OCI-LY1 (cell line): ENCODE measurements around the gene AFTPH.

ENCODE experiments used
- H2AFZ ChIP-seq: fragments of 200-600 bp; sonication (generic), shearing (Covaris generic); 2 replicates; pipeline ENCODE4 v1.6.0; 2014; ENCODE audit warnings: antibody characterized with exemption, mild to moderate bottlenecking, low read length
- H3F3A ChIP-seq: fragments of 200-600 bp; sonication (generic), shearing (Covaris generic); 2 replicates; pipeline ENCODE4 v1.6.0; 2014; ENCODE audit warnings: mild to moderate bottlenecking, antibody characterized with exemption, low read length, moderate library complexity; ENCODE audit not compliant: insufficient read depth
- H3K27ac ChIP-seq: fragments of 200-600 bp; sonication (generic); 2 replicates; pipeline ENCODE4 v1.5.1; 2014; ENCODE audit warnings: low read length, mixed run types, mild to moderate bottlenecking, low read depth; ENCODE audit not compliant: poor library complexity, severe bottlenecking
- H3K27me3 ChIP-seq: fragments of 200-600 bp; sonication (generic); 2 replicates; pipeline ENCODE4 v1.6.0; 2014; ENCODE audit warnings: antibody characterized with exemption, mild to moderate bottlenecking, low read length, moderate library complexity; ENCODE audit not compliant: insufficient read depth
- H3K36me3 ChIP-seq: fragments of 200-600 bp; sonication (generic); 2 replicates; pipeline ENCODE4 v1.6.1; 2014; ENCODE audit warnings: mild to moderate bottlenecking, antibody characterized with exemption, low read length, moderate library complexity, mixed read lengths; ENCODE audit not compliant: insufficient read depth
- H3K4me1 ChIP-seq: fragments of 200-600 bp; sonication (generic); 2 replicates; pipeline ENCODE4 v1.5.1; 2014; ENCODE audit warnings: mild to moderate bottlenecking, low read length, moderate library complexity; ENCODE audit not compliant: insufficient read depth, severe bottlenecking
- H3K4me2 ChIP-seq: fragments of 200-600 bp; sonication (generic), shearing (Covaris generic); 2 replicates; pipeline ENCODE4 v1.6.1; 2014; ENCODE audit warnings: low read length
- H3K4me3 ChIP-seq: fragments of 200-600 bp; sonication (generic); 2 replicates; pipeline ENCODE4 v1.5.1; 2014; ENCODE audit warnings: low read length, low read depth, mild to moderate bottlenecking, mixed read lengths; ENCODE audit not compliant: poor library complexity, severe bottlenecking
- H3K79me2 ChIP-seq: fragments of 200-600 bp; shearing (Covaris generic); 2 replicates; pipeline ENCODE4 v1.6.1; 2016; ENCODE audit warnings: mixed run types, low read length, mixed read lengths; ENCODE audit not compliant: insufficient read depth
- H3K9ac ChIP-seq: fragments of 200-600 bp; sonication (generic), shearing (Covaris generic); 2 replicates; pipeline ENCODE4 v1.6.1; 2014; ENCODE audit warnings: mild to moderate bottlenecking, low read length, mixed read lengths
- H3K9me2 ChIP-seq: fragments of 200-600 bp; sonication (generic), shearing (Covaris generic); 2 replicates; pipeline ENCODE4 v1.6.1; 2014; ENCODE audit warnings: low read depth, mild to moderate bottlenecking, low read length, mixed read lengths
- H3K9me3 ChIP-seq: fragments of 200-600 bp; shearing (Covaris generic); 2 replicates; pipeline ENCODE4 v1.6.1; 2014; ENCODE audit warnings: low read length, mixed read lengths
- H4K20me1 ChIP-seq: fragments of 200-600 bp; sonication (generic), shearing (Covaris generic); 2 replicates; pipeline ENCODE4 v1.6.0; 2016; ENCODE audit warnings: mild to moderate bottlenecking, low read length; ENCODE audit not compliant: insufficient read depth
- CTCF ChIP-seq: fragments of 200-600 bp; sonication (generic), shearing (Covaris generic); IDR thresholded peaks from 2 replicates; pipeline ENCODE4 v1.5.1; 2017; ENCODE audit warnings: mild to moderate bottlenecking, antibody characterized with exemption, low read length, moderate library complexity, mixed read lengths
- EZH2 ChIP-seq: fragments of 200-600 bp; sonication (generic), shearing (Covaris generic); IDR thresholded peaks from 2 replicates; pipeline ENCODE4 v1.8.0; 2017; ENCODE audit warnings: borderline replicate concordance, mixed run types, mild to moderate bottlenecking, antibody characterized with exemption, low read length, moderate library complexity, mixed read lengths

The AFTPH gene

GRCh38 chr2:64591188-64591587, 67.1 kb downstream of the AFTPH start:
- H3K9me3 ChIP-seq: no peaks in the 10 kb centered on the region
- H3K4me2 ChIP-seq: no peak overlapping the region
- no peaks in the 10 kb centered on the region for H3F3A ChIP-seq
- no peaks in the 10 kb centered on the region for H3K27me3 ChIP-seq
- H3K79me2 ChIP-seq: no peaks in the 10 kb centered on the region
- no peaks in the 10 kb centered on the region for H3K9me2 ChIP-seq
- H4K20me1 ChIP-seq: no peaks in the 10 kb centered on the region
- H2AFZ ChIP-seq: no peak overlapping the region
- peaks cover 62% of the 10 kb centered on the region for H3K36me3 ChIP-seq
- H3K27ac ChIP-seq: no peak overlapping the region
- H3K9ac ChIP-seq: no peak overlapping the region
- H3K4me1 ChIP-seq: no peaks in the 10 kb centered on the region
- no peak overlapping the region for H3K4me3 ChIP-seq
- TF ChIP-seq CTCF (no peak), EZH2 (no peak)

DNA sequence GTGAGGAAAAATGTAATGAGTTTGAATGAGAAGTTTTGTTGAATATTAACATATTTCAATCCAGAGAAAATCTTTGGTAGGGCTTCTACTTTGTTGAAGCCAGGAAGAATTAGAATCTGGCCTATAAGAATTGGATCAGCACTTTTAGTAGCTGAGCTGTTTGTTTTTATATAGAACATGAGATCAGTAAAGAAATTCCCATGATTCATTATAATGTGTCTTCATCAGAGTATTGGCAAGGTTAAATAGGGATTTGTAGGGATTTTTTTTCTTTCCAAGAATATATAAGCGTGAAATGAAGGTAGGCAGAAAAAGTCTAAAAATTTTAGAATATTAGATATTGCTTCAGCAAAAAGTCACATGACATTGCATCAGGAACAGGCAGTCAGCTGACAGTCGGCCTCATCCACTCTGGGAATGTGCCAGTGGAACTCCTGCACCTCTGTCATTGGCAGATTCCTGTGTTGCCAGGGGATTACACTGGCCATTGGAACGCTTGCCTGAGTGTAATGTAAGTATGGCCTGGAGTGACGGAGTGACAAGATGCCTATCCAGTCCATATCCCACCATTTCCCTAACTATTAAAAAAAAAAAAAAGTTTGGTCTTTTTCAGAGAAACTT, 69.0 kb downstream of the AFTPH start:
- H3K27ac ChIP-seq: no peak overlapping the region
- H4K20me1 ChIP-seq: no peaks in the 10 kb centered on the region
- H3K4me2 ChIP-seq: no peak overlapping the region
- H3F3A ChIP-seq: no peaks in the 10 kb centered on the region
- H3K27me3 ChIP-seq: no peaks in the 10 kb centered on the region
- no peaks in the 10 kb centered on the region for H3K9me3 ChIP-seq
- no peaks in the 10 kb centered on the region for H3K79me2 ChIP-seq
- no peak overlapping the region for H3K4me3 ChIP-seq
- no peaks in the 10 kb centered on the region for H3K9me2 ChIP-seq
- no peak for TF ChIP-seq EZH2
- no peak for TF ChIP-seq CTCF
- H2AFZ ChIP-seq: no peak overlapping the region
- peaks cover 50% of the 10 kb centered on the region for H3K36me3 ChIP-seq
- no peaks in the 10 kb centered on the region for H3K4me1 ChIP-seq
- H3K9ac ChIP-seq: no peak overlapping the region

- Histone ChIP-seq H3K4me2 (no peak overlapping the region), H3K36me3 (peaks cover 39% of the 10 kb centered on the region), H3K4me1 (peaks cover 3% of the 10 kb centered on the region), H3K9me3 (no peaks in the 10 kb centered on the region), H3K4me3 (no peak overlapping the region), H3K9me2 (no peaks in the 10 kb centered on the region), H4K20me1 (no peaks in the 10 kb centered on the region), H2AFZ (no peak overlapping the region), H3K79me2 (no peaks in the 10 kb centered on the region), H3K27ac (no peak overlapping the region), H3F3A (no peaks in the 10 kb centered on the region), H3K9ac (no peak overlapping the region), H3K27me3 (no peaks in the 10 kb centered on the region)
- no peak for TF ChIP-seq CTCF
- no peak for TF ChIP-seq EZH2
These were observed 70.3 kb downstream of the AFTPH start for GRCh38 chr2:64594226-64594989.
